ENCODE measurements around the gene CD177. TPM values are rescaled to one million over a fixed set of nuclear protein-coding genes. Genes with fewer than 3 reads are reported as not detected.
"Not testable (repeated sequence)": the region's sequence is repeated elsewhere in the genome, so short reads cannot be mapped to it uniquely, and the experiment has no call there.

The CD177 gene
- total RNA-seq, 1 donor from 2014 or later: 0.52 TPM

GRCh38 chr19:43337737-43338136 lies 15.7 kb upstream of the CD177 start:
- H3K4me3 ChIP-seq (ENCODE audit: low read depth, low read length): no peak overlapping the region
- no peak for TF ChIP-seq CTCF (conservative IDR thresholded peaks at IDR 0.05; ENCODE audit: low read depth, low read length)
- DNase-seq (ENCODE audit: low read depth): no peak

GRCh38 chr19:43338530-43338929 lies 15.0 kb upstream of the CD177 start:
- no peak overlapping the region for H3K4me3 ChIP-seq (ENCODE audit: low read depth, low read length)
- TF ChIP-seq CTCF (conservative IDR thresholded peaks at IDR 0.05; ENCODE audit: low read depth, low read length): no peak
- no peak for DNase-seq (ENCODE audit: low read depth)

GRCh38 chr19:43339243-43339930 lies 14.1 kb upstream of the CD177 start:
- not testable (repeated sequence) for H3K4me3 ChIP-seq (ENCODE audit: low read depth, low read length); DNase-seq (ENCODE audit: low read depth)

- H3K4me3 ChIP-seq (ENCODE audit: low read depth, low read length); DNase-seq (ENCODE audit: low read depth): not testable (repeated sequence)
Measured at GRCh38 chr19:43340101-43340500, 13.4 kb upstream of the CD177 start.

- not testable (repeated sequence) for H3K4me3 ChIP-seq (ENCODE audit: low read depth, low read length); DNase-seq (ENCODE audit: low read depth)
Measured at GRCh38 chr19:43341098-43341497, 12.4 kb upstream of the CD177 start.

GRCh38 chr19:43342104-43342503 lies 11.4 kb upstream of the CD177 start:
- H3K4me3 ChIP-seq (ENCODE audit: low read depth, low read length); DNase-seq (ENCODE audit: low read depth): not testable (repeated sequence)

GRCh38 chr19:43344347-43344925 lies 9.1 kb upstream of the CD177 start:
- not testable (repeated sequence) for H3K4me3 ChIP-seq (ENCODE audit: low read depth, low read length); DNase-seq (ENCODE audit: low read depth)

GRCh38 chr19:43349813-43350212 lies 3.7 kb upstream of the CD177 start:
- DNase-seq (ENCODE audit: low read depth); H3K4me3 ChIP-seq (ENCODE audit: low read depth, low read length): not testable (repeated sequence)

GRCh38 chr19:43351998-43352746 lies 1.3 kb upstream of the CD177 start:
- H3K4me3 ChIP-seq (ENCODE audit: low read depth, low read length): no peak overlapping the region
- TF ChIP-seq CTCF (conservative IDR thresholded peaks at IDR 0.05; ENCODE audit: low read depth, low read length): no peak
- no peak for DNase-seq (ENCODE audit: low read depth)

GRCh38 chr19:43354305-43354627 lies 780 bp downstream of the CD177 start:
- TF ChIP-seq CTCF (conservative IDR thresholded peaks at IDR 0.05; ENCODE audit: low read depth, low read length): no peak
- H3K4me3 ChIP-seq (ENCODE audit: low read depth, low read length): no peak overlapping the region
- DNase-seq (ENCODE audit: low read depth): no peak

GRCh38 chr19:43356749-43357148 lies 3.3 kb downstream of the CD177 start:
- not testable (repeated sequence) for H3K4me3 ChIP-seq (ENCODE audit: low read depth, low read length); DNase-seq (ENCODE audit: low read depth)
